HG02571 (cell line): ENCODE results near the gene VSIR.

Experiments used
- ATAC-seq: cut with Tn5 transposase; IDR thresholded peaks from one replicate; pipeline ENCODE4 v1.9.1; 2021; ENCODE audit warnings: mild to moderate bottlenecking, moderate library complexity; ENCODE audit not compliant: unreplicated experiment

The VSIR gene

DNA sequence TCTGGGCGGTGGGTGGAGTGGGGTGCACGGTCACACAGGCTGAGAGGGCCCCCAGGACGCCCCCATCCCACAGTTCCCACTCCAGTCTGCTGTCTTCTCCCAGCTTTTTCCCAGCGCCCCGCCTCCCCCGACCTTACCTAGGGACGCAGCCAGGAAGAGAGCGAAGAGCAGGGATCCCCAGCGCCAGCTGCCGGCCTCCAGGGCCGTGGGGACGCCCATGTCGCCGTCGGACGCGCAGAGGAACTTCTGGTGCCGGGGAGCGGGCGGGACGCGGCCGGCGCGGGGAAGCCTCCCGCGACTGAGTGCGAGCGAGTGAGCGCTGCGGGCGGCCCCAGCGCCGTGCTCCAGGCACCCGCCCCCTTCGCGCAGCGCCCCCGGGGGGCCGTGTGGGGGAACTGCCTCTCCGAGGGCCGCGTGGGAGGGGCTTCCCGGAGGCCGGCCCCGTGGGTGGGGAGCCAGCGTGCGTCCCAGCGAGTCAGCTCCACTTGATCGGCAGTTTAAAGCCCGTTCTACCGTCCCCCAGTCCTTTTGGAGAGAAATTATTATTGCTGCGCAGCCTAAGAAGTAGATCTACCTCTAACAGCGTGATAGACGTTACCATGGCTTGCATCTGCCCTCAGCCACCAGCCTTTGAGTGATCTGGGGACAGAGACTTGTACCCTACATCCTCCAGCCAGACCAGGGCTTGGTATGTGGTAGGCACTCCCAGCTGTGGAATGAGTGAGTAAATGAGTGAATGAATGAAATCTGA is at the start of gene VSIR:
TSS of gene VSIR (minus strand) at position 300 of the 751 bp plus-strand sequence. CDS start at position 219, 81 bp downstream.
- ATAC-seq: peak; percentile 51

GRCh38 chr10:71821909-71822763 is 48.8 kb upstream of the VSIR start:
- no peak for ATAC-seq

GRCh38 chr10:71820966-71821365 is 47.6 kb upstream of the VSIR start:
- no peak for ATAC-seq

GRCh38 chr10:71819985-71820384 is 46.7 kb upstream of the VSIR start:
- no peak for ATAC-seq

GRCh38 chr10:71819441-71819861 is 46.1 kb upstream of the VSIR start:
- ATAC-seq: no peak

DNA sequence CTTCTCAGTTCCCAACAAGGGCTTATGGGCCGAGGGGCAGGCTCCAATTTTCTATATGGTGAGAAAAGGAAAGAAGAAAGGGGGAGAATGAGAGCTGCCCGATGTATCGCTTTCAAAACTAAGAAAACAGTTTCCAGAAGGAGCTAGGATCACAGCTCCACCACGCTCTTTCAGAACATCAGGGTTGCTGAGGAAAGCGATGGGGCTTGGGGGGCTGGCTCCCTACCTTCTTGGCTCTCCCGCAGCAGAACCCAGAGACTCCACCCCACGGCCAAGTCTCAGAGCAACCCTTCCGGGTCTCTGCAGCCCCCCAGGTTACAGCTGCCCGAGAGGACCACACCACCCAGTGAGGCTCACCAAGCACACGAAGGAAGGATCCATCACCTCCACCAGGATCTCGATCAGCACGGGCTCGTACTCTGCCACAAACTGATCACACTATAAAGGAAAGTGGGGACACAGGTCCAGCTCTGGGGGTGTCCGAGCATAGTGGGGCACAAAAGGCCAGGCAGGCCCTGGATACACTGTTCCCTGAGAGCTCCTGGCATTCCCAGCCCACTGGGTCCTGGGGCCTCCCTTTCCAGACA is 45.4 kb upstream of the VSIR start:
- no peak for ATAC-seq

DNA sequence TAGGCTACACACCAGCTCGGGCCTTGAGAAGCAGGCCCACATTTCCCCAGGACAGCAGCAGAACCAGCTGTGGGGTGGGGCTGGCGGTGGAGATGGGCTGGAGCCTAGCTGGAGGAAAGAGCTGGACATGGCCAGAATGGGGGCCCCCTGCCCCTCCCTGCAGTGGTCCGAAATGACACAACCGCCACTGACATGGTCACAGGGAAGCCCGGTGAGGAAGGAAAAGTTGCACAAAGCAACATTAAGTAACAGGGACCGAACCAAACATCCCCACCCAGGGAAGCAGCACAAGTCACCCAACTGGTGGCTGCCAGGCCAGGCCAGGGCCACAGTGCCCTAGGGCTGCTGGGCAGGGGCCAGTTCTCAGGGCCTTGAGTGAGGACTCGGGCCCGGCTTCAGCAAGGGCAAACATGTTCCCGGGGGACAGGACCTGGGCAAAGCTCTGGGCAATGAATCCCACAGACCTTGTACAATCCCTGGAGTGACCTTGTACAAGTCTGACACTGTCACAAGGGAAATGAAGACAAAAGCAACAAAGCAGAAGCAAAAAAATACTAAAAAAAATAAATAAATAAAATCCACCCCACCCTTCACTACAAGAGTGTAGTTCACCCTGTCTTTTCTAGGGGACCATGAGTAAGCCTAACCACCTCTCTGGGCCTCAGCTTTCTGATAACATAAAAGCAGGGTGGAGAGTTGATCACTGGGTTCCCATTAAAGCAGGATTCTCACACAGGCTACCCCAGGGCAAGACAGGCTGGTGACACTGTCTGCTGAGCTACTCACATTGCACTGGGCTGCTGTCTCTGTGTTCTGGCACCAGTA is 44.7 kb upstream of the VSIR start:
- ATAC-seq: no peak

DNA sequence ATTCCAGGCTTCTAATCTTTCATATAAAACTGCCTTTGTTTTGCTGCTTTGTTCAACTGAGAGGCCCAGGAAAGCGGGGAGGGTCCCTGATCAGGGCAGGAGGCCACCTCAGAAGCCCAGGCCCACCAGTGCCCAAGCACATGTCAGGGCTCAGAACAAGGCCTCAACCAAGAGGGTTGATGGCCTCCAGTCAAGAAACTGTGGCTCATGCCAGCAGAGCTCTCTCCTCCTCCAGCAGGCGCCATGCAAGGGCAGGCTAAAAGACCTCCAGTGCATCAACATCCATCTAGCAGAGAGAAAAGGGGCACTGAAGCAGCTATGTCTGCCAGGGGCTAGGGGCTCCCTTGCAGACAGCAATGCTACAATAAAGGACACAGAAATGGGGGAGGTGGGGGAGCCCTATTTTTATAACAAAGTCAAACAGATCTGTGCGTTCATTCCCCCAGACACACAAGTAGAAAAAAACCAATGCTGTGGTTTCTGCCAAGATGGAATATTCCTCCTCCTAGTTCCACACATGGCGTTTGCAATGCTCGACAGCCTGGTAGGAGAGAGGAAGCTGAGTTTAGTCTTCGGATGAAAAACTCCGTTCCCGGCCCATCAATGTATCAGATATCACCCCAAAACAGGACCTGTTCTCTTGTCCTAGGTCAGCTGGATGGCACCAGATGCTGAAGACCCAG is 43.8 kb upstream of the VSIR start:
- no peak for ATAC-seq

DNA sequence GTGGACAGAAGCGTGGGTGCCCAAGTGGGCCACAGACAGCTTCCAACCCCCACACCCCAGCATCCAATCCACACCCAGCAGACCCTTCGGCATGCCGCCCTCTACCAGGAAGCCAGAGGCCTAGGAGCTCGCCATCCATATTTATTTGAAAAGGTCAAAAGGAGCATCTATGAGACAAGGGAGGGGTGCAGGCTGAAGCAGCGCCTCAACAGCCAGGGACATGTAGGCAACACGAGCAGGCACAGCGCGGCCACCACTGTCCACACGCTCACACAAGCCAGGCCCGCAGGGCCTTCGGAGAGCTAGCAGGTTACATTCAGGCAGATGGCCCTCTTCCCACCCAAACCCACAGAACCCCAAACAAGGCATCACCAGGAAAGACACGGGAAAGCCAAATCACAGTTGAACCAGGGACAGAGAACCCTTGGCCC is 43.1 kb upstream of the VSIR start:
- ATAC-seq: no peak

- ATAC-seq: no peak
These were observed 42.3 kb upstream of the VSIR start for GRCh38 chr10:71815515-71816130.

DNA sequence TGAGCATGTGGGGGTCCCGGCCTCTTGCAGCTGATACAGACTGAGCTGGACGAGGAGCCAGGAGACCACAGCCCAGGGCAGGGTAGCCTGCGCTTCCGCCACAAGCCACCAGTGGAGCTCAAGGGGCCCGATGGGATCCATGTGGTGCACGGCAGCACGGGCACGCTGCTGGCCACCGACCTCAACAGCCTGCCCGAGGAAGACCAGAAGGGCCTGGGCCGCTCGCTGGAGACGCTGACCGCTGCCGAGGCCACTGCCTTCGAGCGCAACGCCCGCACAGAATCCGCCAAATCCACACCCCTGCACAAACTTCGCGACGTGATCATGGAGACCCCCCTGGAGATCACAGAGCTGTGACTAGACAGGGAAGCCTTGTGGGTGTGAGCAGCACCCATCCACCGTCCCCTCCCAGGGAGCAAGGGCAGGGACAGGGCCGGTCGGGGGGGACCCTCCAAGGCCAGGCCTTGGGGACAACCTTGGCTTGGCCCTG is 41.6 kb upstream of the VSIR start:
- no peak for ATAC-seq

DNA sequence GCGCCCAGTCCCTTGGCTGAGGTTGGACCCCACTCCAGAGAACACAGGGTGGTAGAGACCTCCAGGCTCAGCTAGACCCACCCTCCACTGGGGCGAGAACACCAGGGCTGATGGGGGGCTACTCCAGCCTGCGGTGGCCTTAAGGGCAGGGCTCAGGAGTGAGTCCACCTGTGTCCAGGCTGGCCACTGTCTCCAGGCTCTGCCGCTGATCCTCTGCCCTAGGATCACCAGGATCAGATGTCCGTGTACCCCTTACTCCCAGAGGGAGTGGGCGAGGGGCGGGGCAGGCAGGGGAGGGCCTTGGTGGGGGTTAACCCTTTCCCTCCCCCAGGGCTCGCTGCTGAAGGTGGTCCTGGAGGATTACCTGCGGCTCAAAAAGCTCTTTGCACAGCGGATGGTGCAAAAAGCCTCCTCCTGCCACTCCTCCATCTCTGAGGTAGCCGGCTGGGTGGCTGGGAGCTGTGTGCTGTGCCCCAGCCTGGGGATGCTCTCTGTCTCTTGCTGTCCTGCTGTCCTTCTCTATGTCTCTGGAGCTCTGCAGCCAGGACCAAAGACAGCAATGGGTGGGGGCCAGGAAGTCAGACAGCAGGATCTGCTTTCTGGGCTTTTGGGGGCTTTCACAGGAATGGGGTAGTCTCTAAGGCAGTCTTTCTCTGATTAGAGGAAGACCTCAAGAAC is 39.7 kb upstream of the VSIR start:
- no peak for ATAC-seq

DNA sequence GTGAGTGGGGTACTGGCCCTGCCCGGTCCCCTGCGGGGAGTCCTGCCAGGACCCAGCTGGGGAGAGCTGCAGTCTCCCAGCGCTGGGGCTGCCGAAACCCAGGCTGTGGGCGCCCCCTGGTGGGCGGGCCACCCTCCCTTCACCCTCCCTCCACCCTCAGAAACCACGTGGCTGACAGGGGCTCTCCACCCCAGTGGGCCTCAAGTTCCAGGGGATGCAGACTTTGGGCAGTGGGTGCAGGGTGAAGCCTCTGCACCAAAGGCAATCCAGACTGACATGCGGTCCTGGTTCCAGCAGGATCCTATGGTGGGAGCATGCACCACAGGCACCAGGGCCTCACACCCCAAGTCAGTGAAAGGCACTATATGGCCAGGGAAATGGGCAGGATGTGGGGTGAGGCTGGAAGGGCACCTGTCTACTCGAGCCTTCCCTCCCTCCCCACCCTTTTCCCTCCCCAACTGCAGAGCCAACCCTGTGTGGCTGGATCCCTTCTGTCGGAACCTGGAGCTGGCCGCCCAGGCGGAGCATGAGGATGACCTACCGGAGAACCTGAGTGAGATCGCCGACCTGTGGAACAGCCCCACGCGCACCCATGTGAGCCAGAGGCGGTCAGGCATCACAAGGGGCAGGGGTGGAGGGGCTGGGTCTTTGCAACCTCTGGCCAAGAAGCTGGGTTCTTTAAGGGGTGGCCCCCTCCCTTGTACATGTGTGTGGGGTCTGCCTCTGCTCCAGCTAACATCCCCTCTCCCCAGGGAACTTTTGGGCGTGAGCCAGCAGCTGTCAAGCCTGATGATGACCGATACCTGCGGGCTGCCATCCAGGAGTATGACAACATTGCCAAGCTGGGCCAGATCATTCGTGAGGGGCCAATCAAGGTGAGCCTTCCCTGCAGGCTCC is 38.9 kb upstream of the VSIR start:
- ATAC-seq: no peak

GRCh38 chr10:71811351-71811750 is 38.0 kb upstream of the VSIR start:
- ATAC-seq: no peak

- ATAC-seq: no peak
These were observed 36.9 kb upstream of the VSIR start for GRCh38 chr10:71810048-71810750.

- ATAC-seq: no peak
These were observed 36.3 kb upstream of the VSIR start for GRCh38 chr10:71809628-71810027.
